Fibroblast of villous mesenchyme (primary cell): ENCODE results near the gene ZNF280D. TPM values are rescaled to one million over a fixed set of nuclear protein-coding genes. Genes with fewer than 3 reads are reported as not detected.
"Not testable (repeated sequence)": the region's sequence is repeated elsewhere in the genome, so short reads cannot be mapped to it uniquely, and the experiment has no call there.

Experiments used
- DNase-seq: peaks from one replicate; pipeline ENCODE4 v3.0.0-alpha.2; 2010; ENCODE audit warnings: low read depth
- H3K4me3 ChIP-seq: 2 replicates; pipeline ENCODE4 v1.5.1; 2011; ENCODE audit warnings: low read depth, mild to moderate bottlenecking, low read length
- total RNA-seq: library from RNA; depleted of rRNA; stranded (reverse); fragments of >200 nt; gene quantifications from 2 replicates; pipeline ENCODE4 v1.2.3, GENCODE V29; 2012
- TF ChIP-seq, protein P1 (sequence below): IDR thresholded peaks from 2 replicates; pipeline ENCODE4 v1.5.1; 2012; ENCODE audit warnings: low read depth, mild to moderate bottlenecking, low read length; ENCODE audit not compliant: insufficient read depth

ZNF280D gene, protein sequence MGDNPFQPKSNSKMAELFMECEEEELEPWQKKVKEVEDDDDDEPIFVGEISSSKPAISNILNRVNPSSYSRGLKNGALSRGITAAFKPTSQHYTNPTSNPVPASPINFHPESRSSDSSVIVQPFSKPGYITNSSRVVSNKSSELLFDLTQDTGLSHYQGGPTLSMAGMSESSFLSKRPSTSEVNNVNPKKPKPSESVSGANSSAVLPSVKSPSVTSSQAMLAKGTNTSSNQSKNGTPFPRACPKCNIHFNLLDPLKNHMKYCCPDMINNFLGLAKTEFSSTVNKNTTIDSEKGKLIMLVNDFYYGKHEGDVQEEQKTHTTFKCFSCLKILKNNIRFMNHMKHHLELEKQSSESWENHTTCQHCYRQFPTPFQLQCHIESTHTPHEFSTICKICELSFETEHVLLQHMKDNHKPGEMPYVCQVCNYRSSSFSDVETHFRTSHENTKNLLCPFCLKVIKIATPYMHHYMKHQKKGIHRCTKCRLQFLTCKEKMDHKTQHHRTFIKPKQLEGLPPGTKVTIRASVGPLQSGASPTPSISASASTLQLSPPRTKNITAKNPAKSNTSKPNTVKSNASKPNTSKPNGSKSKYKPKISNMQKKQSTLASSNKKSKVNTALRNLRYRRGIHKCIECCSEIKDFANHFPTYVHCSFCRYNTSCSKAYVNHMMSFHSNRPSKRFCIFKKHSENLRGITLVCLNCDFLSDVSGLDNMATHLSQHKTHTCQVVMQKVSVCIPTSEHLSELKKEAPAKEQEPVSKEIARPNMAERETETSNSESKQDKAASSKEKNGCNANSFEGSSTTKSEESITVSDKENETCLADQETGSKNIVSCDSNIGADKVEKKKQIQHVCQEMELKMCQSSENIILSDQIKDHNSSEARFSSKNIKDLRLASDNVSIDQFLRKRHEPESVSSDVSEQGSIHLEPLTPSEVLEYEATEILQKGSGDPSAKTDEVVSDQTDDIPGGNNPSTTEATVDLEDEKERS
- total RNA-seq, result 25.8 and 51.8 TPM in 2 replicates

- peak; percentile 91 for DNase-seq
- peak within 1 kb of the TSS; percentile 75 for H3K4me3 ChIP-seq
- TF ChIP-seq, protein P1, sequence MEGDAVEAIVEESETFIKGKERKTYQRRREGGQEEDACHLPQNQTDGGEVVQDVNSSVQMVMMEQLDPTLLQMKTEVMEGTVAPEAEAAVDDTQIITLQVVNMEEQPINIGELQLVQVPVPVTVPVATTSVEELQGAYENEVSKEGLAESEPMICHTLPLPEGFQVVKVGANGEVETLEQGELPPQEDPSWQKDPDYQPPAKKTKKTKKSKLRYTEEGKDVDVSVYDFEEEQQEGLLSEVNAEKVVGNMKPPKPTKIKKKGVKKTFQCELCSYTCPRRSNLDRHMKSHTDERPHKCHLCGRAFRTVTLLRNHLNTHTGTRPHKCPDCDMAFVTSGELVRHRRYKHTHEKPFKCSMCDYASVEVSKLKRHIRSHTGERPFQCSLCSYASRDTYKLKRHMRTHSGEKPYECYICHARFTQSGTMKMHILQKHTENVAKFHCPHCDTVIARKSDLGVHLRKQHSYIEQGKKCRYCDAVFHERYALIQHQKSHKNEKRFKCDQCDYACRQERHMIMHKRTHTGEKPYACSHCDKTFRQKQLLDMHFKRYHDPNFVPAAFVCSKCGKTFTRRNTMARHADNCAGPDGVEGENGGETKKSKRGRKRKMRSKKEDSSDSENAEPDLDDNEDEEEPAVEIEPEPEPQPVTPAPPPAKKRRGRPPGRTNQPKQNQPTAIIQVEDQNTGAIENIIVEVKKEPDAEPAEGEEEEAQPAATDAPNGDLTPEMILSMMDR, result no peak
Observed at GRCh38 chr15:56733136-56734012, at the start of gene ZNF280D. Gene ZNF280D (minus strand): TSS chr15:56733509. CDS start chr15:56707109, 26,400 bp downstream.

- TF ChIP-seq, protein P1, result no peak
- DNase-seq, result no peak
- no peak overlapping the region for H3K4me3 ChIP-seq
Observed at GRCh38 chr15:56782306-56782705, 49.0 kb upstream of the ZNF280D start.

DNA sequence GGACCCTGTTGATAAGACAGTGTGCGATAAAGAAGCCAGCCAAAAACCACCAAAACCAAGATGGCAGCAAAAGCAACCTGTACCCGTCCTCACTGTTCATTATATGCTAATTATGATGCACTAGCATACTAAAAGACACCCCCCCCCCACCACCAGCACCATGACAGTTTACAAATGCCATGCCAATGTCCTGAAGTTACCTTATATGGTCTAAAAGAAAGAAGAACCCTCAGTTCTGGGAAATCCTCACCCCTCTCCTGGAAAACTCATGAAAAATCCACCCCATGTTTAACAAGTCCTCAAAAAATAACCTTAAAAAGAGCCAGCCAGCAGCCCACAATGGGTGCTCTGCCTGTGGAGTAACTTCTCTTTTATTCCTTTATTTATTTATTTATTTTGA, 48.4 kb upstream of the ZNF280D start:
- TF ChIP-seq, protein P1, result no peak
- no peak for DNase-seq
- H3K4me3 ChIP-seq, result no peak overlapping the region

DNA sequence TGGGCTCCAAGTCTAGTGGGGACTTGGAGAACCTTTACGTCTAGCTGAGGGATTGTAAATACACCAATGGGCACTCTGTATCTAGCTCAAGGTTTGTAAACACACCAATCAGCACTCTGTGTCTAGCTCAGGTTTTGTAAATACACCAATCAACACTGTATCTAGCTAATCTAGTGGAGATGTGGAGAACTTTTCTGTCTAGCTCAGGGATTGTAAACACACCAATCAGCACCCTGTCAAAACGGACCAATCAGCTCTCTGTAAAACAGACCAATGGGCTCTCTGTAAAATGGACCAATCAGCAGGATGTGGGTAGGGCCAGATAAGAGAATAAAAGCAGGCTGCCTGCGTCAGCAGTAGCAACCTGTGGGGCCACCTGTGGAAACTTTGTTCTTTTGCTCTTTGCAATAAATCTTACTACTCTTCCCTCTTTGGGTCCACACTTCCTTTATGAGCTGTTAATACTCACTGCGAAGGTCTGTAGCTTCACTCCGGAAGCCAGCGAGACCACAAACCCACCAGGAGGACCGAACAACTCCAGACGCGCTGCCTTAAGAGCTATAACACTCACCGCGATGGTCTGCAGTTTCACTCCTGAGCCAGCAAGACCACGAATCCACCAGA, 46.9 kb upstream of the ZNF280D start:
- not testable (repeated sequence) for DNase-seq, H3K4me3 ChIP-seq

DNA sequence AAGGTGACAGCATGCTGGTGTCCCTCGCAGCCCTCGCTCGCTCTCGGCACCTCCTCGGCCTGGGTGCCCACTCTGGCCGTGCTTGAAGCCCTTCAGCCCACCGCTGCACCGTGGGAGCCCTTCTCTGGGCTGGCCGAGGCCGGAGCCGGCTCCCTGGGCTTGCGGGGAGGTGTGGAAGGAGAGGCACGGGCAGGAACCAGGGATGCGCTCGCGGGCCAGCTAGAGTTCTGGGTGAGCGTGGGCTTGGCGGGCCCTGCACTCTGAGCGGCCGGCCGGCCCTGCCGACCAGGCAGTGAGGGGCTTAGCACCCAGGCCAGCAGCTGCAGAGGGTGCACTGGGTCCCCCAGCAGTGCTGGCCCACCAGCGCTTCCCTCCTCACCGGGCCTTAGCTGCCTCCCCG, 46.1 kb upstream of the ZNF280D start:
- DNase-seq, H3K4me3 ChIP-seq: not testable (repeated sequence)

GRCh38 chr15:56778761-56779160, 45.5 kb upstream of the ZNF280D start:
- TF ChIP-seq, protein P1, result no peak
- H3K4me3 ChIP-seq, result no peak overlapping the region
- peak; percentile 63 for DNase-seq

DNA sequence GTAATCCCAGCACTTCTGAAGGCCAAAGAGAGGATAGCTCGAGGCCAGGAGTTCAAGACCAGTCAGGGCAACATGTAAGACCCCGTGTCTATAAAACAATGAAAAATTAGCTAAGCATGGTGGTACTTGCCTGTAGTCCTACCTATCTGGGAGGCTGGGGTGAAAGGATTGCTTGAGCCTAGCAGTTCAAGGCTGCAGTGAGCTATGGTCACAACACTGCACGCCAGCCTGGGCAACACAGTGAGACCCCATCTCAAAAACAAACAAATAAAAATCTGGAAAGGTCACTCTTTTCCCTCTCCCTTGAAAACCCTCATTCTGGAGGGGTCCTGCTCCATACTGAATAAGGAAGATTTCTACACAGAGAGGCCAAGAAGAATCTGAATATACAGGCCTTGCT, 43.5 kb upstream of the ZNF280D start:
- no peak for DNase-seq
- TF ChIP-seq, protein P1, result no peak
- no peak overlapping the region for H3K4me3 ChIP-seq
